ENCODE results near the gene AP2B1. TPM values are rescaled to one million over a fixed set of nuclear protein-coding genes. Genes with fewer than 3 reads are reported as not detected.
A peak's percentile ranks its signal among the peaks of the same experiment; 100 is the strongest.

AP2B1 gene
- total and polyA plus RNA-seq, 7 donors: 43.2 to 86.4 (median 53.1) TPM

- WGBS, 2 donors: 88% methylated on average over 4 of the region's 4 CpGs
- Histone ChIP-seq H3K4me1 (peaks cover 0 to 21% (median 15%) of the 10 kb centered on the region in 4 donors), H3K27ac (peak overlapping the region; percentile 19 to 81 (median 36)), H3K27me3 (no peaks in the 10 kb centered on the region), H3K4me3 (no peak overlapping the region), H3K36me3 (peaks cover 0 to 49% (median 3%) of the 10 kb centered on the region in 4 donors), H3K9me3 (no peaks in the 10 kb centered on the region)
- intact Hi-C loops (cut with DNase I): no loop called here
- no peak for DNase-seq
- no peak for TF ChIP-seq POLR2A (IDR thresholded peaks at IDR 0.05)
- peak; percentile 11 to 72 (median 32) for TF ChIP-seq POLR2AphosphoS5 (IDR thresholded peaks at IDR 0.05)
- peak in 1 of 4 donors; percentile 81 for TF ChIP-seq EP300 (IDR thresholded peaks at IDR 0.05)
These were observed 129.9 kb downstream of the AP2B1 start for GRCh38 chr17:35716897-35717465.

GRCh38 chr17:35717475-35717874 lies 130.4 kb downstream of the AP2B1 start:
- 60 to 78% methylated on average over 2 of the region's 2 CpGs for WGBS, 2 donors
- no peaks in the 10 kb centered on the region for H3K9me3 ChIP-seq
- H3K27ac ChIP-seq: peak overlapping the region in 3 of 4 donors; percentile 19 to 81 (median 49)
- no peaks in the 10 kb centered on the region for H3K27me3 ChIP-seq
- intact Hi-C loops (cut with DNase I): no loop called here
- peaks cover 0 to 21% (median 15%) of the 10 kb centered on the region in 4 donors for H3K4me1 ChIP-seq
- no peak overlapping the region for H3K4me3 ChIP-seq
- no peak for TF ChIP-seq EP300 (IDR thresholded peaks at IDR 0.05)
- no peak for TF ChIP-seq POLR2A (IDR thresholded peaks at IDR 0.05)
- DNase-seq: no peak
- H3K36me3 ChIP-seq: peaks cover 0 to 49% (median 2%) of the 10 kb centered on the region in 4 donors

- H3K27me3 ChIP-seq: no peaks in the 10 kb centered on the region
- H3K27ac ChIP-seq: no peak overlapping the region
- no peaks in the 10 kb centered on the region for H3K9me3 ChIP-seq
- no peak overlapping the region for H3K4me3 ChIP-seq
- peaks cover 0 to 23% (median 18%) of the 10 kb centered on the region in 4 donors for H3K4me1 ChIP-seq
- TF ChIP-seq POLR2AphosphoS5 (IDR thresholded peaks at IDR 0.05) (no peak), CTCF (IDR thresholded peaks at IDR 0.05) (no peak), EP300 (IDR thresholded peaks at IDR 0.05) (no peak), POLR2A (IDR thresholded peaks at IDR 0.05) (no peak)
- 97 to 100% methylated on average over 2 of the region's 2 CpGs for WGBS, 2 donors
- intact Hi-C loops (cut with DNase I): no loop called here
- DNase-seq: no peak
- H3K36me3 ChIP-seq: peaks cover 0 to 51% (median 16%) of the 10 kb centered on the region in 4 donors
These were observed 136.6 kb downstream of the AP2B1 start for GRCh38 chr17:35723735-35724134.

- intact Hi-C loops (cut with DNase I): no loop called here
- TF ChIP-seq POLR2A (IDR thresholded peaks at IDR 0.05): no peak
- TF ChIP-seq POLR2AphosphoS5 (IDR thresholded peaks at IDR 0.05): no peak
- no peak for TF ChIP-seq CTCF (IDR thresholded peaks at IDR 0.05)
- no peak for TF ChIP-seq EP300 (IDR thresholded peaks at IDR 0.05)
- DNase-seq: no peak
- WGBS, 2 donors: 93 to 95% methylated on average over 4 of the region's 4 CpGs
- Histone ChIP-seq H3K27me3 (no peaks in the 10 kb centered on the region), H3K36me3 (peaks cover 0 to 44% (median 16%) of the 10 kb centered on the region in 4 donors), H3K9me3 (no peaks in the 10 kb centered on the region), H3K27ac (peak overlapping the region in 3 of 4 donors; percentile 29 to 71 (median 52)), H3K4me3 (no peak overlapping the region), H3K4me1 (peaks cover 0 to 23% (median 18%) of the 10 kb centered on the region in 4 donors)
These were observed 137.9 kb downstream of the AP2B1 start for GRCh38 chr17:35725058-35725457.

- Histone ChIP-seq H3K27me3 (no peaks in the 10 kb centered on the region), H3K9me3 (no peaks in the 10 kb centered on the region), H3K4me1 (peaks cover 0 to 26% (median 20%) of the 10 kb centered on the region in 4 donors), H3K27ac (peak overlapping the region in 3 of 4 donors; percentile 29 to 71 (median 52)), H3K36me3 (peaks cover 0 to 43% (median 16%) of the 10 kb centered on the region in 4 donors), H3K4me3 (no peak overlapping the region)
- 85 to 93% methylated on average over 2 of the region's 2 CpGs for WGBS, 2 donors
- DNase-seq: no peak
- TF ChIP-seq POLR2AphosphoS5 (IDR thresholded peaks at IDR 0.05) (no peak), CTCF (IDR thresholded peaks at IDR 0.05) (no peak), EP300 (IDR thresholded peaks at IDR 0.05) (no peak), POLR2A (IDR thresholded peaks at IDR 0.05) (no peak)
- intact Hi-C loops (cut with DNase I): no loop called here
These were observed 138.6 kb downstream of the AP2B1 start for GRCh38 chr17:35725802-35726126.

Measured in sigmoid colon (tissue), 7 donors.